Measurements from ENCODE around the gene CMTM8.

The CMTM8 gene

GRCh38 chr3:32372213-32372490 is 133.7 kb downstream of the CMTM8 start:
- no peak overlapping the region for H3K4me3 ChIP-seq
- no peak overlapping the region for H3K27ac ChIP-seq
- no peak for DNase-seq (ENCODE audit: low spot score)
- TF ChIP-seq CTCF (IDR thresholded peaks at IDR 0.05), result no peak

GRCh38 chr3:32373276-32373675 is 134.8 kb downstream of the CMTM8 start:
- no peak for DNase-seq (ENCODE audit: low spot score)
- no peak overlapping the region for H3K4me3 ChIP-seq
- no peak for TF ChIP-seq CTCF (IDR thresholded peaks at IDR 0.05)
- H3K27ac ChIP-seq, result no peak overlapping the region

- H3K27ac ChIP-seq, result no peak overlapping the region
- no peak for DNase-seq (ENCODE audit: low spot score)
- TF ChIP-seq CTCF (IDR thresholded peaks at IDR 0.05), result no peak
- H3K4me3 ChIP-seq, result no peak overlapping the region
These were observed 135.4 kb downstream of the CMTM8 start for GRCh38 chr3:32373844-32374243.

- DNase-seq (ENCODE audit: low spot score), result no peak
- Histone ChIP-seq H3K4me3 (no peak overlapping the region), H3K27ac (no peak overlapping the region)
- TF ChIP-seq CTCF (IDR thresholded peaks at IDR 0.05), result peak; percentile 65
These were observed 136.5 kb downstream of the CMTM8 start for GRCh38 chr3:32374788-32375595.

GRCh38 chr3:32375596-32375930 is 137.1 kb downstream of the CMTM8 start:
- no peak for DNase-seq (ENCODE audit: low spot score)
- no peak for TF ChIP-seq CTCF (IDR thresholded peaks at IDR 0.05)
- no peak overlapping the region for H3K27ac ChIP-seq
- no peak overlapping the region for H3K4me3 ChIP-seq

- Histone ChIP-seq H3K27ac (no peak overlapping the region), H3K4me3 (no peak overlapping the region)
- no peak for DNase-seq (ENCODE audit: low spot score)
- TF ChIP-seq CTCF (IDR thresholded peaks at IDR 0.05), result no peak
These were observed 137.6 kb downstream of the CMTM8 start for GRCh38 chr3:32376115-32376514.

GRCh38 chr3:32379831-32380500 is 141.5 kb downstream of the CMTM8 start:
- Histone ChIP-seq H3K27ac (no peak overlapping the region), H3K4me3 (no peak overlapping the region)
- TF ChIP-seq CTCF (IDR thresholded peaks at IDR 0.05), result no peak
- DNase-seq (ENCODE audit: low spot score), result no peak

Measured in coronary artery (tissue), 2 donors.